Activated CD4-positive, CD25-positive, alpha-beta regulatory T cell (primary cell): ENCODE measurements around the gene GMPPA.
A peak's percentile ranks its signal among the peaks of the same experiment; 100 is the strongest.

Source experiments
- DNase-seq, 4 experiments: peaks; one replicate each; lab custom pipeline; 2025; lab: John Stamatoyannopoulos, UW

GMPPA gene

DNA sequence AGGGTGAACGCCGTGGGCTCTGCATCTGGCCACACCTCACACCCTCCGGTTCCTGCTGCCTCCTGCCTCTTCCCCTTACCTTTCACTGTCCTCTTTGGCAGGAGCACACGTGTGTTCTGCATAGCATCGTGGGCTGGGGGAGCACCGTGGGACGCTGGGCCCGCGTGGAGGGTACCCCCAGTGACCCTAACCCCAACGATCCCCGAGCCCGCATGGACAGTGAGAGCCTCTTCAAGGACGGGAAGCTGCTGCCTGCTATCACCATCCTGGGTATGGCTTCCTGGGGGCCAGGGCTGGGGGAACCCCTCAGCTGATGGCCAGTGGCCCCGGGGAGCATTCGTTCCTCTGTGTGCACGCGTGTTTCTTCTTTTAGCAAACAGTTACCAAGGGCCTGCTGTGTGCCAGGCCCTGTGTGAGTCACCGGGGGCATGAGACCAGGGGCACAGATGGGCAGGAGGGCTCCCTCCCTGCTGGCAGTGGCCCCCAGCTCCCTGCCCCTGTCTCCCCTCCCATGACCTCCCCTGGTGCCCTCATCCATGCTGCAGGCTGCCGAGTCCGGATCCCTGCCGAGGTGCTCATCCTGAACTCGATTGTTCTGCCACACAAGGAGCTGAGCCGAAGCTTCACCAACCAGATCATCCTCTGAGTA is 7.6 kb downstream of the GMPPA start:
- DNase-seq, result no peak

DNA sequence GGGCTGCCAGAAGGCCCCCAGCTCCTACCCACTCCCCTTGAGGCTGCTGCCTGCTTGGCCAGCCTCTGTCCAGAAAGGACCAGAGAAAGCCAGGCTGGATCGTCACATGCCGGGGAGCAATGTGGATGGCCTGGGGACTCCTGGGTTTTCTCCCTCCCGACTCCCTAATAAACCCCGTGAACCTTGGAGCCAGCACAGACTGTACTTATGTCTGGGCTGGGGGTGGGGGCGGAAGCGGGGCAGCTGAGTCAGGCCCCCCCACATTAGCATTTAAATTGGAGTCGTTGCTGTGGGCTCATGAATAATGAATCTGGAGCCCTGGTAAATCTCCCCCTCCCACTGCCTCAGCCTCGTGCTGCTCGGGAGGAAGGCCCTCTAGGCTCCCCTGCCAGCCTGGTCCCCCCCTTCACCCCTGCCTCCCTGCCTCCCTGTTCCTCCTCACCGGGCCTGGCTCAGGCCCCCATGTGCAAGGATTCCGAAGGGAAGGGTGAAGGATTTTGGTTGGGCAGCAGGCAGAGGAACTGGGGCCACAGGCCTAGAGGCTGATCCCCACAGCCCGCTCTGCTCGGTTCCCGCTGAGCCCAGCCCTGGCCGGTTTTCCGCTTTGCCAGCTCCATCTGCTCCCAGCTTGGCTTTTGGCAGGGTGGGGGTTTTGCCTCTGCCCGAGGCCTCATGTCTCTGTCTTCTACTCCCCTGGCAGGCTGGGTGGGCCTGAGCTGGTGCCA is 8.3 kb downstream of the GMPPA start:
- no peak for DNase-seq

DNA sequence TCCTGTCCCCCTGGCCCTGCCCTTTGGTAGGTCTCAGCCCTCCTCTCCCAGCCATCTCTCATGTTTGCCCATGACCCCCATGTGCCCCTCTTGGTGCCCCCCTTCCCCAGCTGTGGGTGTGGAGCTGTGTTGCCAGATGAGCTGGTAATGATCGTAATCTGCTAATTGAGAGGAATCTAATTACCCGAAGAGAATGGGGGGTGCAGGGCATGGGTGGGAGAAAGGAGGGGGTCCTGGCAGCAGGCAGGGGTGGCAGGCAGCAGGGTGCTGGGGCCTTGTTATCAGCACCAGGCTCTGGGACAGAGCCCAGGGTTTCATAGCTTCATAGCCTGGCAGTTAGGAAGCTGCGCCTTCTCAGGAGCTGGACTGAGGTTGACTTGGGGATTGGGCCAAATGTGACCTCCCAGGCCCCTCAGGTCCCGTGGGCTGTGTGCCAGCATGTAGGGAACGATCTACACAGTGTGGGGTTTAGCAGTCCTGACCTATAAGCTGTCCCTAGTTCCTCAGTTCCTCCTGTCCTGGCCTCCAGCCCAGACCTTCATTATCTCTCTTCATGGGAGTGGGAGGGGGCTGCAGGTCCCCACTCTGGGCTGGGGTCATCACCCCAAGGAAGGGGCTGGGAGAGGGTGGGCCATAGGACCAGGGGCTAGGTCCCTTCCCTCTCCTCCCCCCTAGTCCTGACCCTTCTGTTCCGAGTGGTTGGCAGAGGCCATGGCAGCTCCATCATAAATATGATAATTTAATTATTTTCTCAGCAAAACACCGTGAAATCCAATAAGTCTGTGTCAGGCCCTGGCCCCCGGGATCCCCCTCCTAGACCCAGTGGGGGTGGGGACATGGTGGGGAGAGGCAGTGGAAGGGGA is 9.1 kb downstream of the GMPPA start:
- no peak for DNase-seq

DNA sequence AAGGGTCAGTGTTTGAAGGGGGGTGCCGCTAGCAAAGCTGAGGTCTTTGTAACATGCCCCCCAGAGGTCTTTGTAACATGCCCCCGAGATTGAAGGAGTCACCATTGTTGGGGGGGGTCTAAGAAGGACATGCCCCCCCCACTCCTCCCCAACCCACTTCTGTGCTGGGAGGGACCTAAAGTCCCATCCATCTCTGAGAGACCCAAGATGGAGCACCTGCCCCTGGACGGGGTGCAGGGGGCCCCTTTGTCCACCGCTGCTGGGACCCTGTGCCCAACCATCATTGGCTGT is 9.7 kb downstream of the GMPPA start:
- no peak for DNase-seq

DNA sequence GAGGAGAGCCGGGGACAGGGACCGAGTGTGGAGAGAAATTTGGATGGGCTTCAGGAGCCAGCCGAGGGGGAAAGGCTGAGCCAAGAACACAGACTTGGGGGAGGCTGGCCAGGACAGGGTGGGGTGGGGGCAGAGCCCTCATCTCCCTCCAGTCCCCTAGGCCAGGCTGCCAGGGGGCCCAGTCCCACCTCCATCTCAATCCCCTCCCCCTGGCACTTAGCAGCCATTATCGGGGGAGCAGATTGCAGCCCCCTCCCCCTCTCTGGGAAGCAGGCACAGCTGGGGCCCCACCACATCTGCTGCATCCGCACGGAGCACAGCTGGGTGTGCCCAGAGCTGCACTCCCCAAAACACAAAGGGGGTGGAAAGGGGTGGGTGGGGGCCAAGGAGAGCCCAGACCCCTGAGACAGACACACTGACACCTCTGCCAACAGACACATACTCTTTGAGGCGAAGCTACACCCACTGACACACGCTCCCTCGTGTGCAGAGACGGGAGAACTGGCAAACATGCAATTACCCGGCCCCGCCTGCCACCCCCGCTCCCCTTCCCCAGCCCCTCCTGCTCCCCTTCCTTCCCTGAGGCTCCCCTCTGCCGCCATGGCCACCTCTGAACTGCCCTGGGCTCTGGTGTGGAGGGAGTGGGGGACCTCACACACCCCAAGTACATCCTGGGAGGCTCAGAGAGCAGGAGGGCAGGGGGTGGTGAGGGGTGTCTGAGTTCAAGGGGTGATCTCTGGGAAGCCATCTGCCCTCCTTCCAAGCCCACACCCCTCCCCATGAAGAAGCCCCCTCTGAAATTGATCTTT is 10.5 kb downstream of the GMPPA start:
- no peak for DNase-seq

DNA sequence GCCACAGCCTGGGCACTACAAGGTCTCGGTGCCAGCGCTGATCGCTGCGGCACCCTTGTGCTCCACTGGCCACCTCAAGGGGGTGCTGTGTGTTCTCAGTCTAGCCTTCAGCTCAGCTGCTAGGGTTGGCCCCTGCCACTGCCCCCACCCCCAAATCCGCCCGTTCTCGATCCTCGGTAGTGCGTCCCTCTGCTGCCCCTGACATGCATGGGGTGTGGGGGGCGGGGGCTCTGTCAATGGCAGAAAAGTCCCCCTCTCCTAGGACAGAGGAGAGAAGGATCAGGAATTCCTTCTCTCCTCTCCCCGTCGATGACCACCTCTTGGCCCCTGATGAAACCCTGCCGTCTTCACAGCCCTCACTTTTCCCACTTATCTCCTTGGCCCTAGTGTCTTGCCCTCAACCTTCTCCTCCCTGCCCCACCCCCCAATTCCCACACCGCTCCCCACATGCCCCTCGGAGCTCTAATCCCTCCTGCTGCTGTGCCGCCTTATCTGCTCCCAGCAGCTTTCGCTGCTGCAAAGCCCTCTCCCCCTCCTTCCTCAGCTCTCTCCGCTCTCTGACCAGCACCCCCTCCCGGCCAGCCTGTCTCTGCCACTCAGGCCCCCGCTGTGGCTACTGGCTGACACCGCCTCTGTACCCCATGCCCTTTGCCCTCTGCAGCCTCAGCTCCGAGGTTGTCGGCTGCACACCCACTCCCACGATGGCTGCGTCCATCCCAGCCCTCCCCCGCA is 11.3 kb downstream of the GMPPA start:
- peak in 2 of 4 experiments; percentile 15 to 32 for DNase-seq

DNA sequence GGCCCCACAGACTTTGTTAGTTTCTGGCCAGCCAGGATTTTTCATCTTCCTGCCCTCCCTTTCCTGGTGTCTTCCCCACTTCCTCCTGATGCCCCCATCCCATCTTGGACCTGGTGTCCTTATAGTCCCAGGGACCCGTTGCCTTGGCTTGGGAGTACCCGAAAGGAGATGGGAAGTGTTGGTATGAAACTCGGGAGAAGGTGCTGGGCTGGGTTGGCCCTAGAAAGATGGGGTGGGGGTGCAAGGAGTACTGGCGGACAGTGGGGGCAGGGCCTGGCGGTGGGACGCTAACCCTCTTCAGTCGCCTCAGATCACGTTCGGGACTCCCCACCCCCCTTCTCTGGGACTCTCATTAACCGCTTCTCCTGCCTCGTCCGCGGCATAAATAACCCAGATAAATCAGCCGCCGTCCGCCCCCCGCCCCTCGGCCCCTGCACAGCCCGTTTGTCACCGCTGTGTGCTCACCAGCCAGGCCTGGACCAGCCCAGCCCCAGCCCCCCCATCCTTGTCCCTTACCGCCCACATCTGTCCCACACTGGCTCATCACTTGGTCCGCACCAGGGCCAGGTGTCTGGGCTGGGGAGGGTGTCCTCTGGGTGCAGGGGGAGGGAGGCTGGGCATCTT is 11.9 kb downstream of the GMPPA start:
- DNase-seq, result no peak

DNA sequence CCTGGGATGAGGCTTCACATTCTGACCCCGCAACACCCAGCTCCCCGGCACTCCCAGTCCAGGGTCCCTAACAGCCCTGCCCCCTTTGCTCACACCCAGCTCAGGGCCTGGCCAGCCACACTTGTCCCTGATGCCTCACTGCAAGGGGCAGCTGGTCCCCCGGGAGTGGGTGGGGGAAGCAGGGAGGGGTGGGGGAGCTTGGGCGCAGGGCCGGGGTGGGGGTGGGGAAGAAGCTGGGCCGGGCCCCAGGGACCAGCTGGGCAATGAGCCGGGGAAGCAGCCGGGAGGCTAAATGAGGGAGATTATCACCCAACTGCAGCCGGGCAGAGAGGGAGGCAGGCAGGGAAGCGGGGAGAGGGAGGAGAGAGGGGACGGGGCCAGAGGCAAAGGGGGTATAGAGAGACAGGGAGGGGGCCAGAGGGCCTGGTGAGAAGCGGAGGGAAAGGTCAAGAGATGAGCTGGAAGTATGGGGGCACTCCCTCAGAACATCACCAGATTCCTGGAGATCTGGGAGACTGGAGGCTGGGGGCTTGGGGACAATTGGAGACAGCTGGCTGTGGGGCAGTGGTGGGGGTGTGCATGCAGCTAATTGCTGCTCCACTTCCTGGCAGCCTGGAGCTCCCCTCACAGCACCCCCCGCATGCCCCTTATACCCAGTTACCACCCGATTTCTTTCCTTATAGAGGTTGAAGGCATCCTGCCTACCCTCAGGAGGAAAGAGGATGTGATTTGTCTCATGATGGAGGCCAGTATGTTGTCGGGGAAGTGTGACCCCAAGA is 13.0 kb downstream of the GMPPA start:
- no peak for DNase-seq

DNA sequence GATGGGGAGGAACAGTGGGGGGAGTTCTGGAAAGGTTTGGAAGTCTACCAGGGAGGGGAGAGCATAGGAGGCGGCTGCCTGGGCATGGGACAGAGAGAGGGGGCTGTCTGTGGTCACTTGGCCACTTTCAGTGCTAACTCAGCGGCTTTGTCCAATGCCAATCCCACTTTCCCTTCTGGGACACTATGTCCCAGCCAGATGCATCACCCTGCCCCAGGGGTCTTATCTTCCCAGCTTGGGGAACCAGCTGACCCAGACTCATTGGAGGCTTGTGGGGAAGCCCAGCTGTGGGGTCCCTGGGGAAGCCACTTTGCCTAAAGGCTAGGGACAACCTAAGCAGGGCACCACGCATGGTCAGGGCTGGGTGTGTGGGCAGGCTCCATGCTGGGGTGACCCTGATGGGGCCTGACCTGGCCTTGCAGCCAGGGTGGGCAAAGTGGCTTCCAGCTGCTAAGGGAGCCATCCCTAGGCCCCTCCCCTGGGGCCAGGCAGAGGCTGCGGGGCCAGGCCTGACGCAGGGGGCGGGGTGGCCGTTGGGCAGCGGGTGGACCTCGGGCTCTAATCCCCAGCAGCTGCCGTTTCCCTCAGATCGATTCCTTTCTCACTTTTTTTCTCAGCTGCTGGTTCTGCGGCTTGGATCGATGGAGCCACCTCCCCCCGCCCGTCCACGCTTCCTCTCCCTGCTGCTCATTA is 14.0 kb downstream of the GMPPA start:
- no peak for DNase-seq

DNA sequence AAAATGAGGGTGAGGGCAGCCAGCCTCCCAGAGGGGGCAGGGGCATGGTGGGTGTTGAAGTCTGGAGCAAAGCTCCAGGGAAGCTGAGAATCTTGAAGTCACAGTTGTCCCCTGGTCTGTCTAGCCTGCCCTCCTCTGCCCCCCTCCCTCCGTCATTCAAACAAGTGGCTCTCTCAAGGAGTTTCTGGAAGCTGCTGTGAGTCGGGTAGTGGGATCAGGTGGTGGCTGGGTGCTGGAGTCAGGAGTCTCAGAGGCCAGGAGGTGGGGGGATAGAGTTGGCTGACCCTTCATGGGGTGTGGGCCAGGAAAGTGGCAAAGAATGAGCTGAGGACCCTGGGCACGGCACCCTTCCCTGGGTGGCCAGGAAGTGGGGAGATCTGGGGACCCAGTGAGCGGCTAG is 15.1 kb downstream of the GMPPA start:
- DNase-seq, result no peak

DNA sequence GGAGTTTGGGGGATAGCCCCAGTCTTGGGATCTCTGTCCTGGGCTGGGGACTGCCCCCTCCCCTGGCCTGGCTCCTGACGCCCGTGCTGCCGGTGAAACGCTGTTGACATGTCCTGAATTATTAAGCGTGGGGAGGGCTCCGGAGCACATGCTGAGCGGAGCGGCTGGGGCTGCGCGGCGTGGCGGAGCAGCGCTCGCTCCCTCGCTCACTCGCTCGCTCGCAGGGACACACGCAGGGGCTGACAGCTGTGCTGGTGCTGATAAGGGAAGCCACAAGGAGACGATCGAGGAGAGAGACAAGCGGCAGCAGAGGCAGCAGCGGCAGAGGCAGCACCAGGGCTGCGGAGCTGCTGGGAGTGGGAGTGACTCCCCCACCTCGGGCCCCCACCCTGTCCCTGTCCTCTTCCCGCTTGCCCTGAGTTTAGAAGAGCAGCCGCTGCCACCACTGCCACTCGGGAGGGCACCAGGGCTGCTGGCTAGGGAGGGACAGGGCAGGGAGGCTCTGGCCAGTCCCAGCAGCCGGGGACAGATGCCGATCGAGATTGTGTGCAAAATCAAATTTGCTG is 15.6 kb downstream of the GMPPA start, which contains the start of gene ASIC4:
Gene ASIC4, plus strand, starts transcription at position 287 of the 566 bp plus-strand sequence. Its CDS starts 243 bp downstream, at position 530.
- no peak for DNase-seq

DNA sequence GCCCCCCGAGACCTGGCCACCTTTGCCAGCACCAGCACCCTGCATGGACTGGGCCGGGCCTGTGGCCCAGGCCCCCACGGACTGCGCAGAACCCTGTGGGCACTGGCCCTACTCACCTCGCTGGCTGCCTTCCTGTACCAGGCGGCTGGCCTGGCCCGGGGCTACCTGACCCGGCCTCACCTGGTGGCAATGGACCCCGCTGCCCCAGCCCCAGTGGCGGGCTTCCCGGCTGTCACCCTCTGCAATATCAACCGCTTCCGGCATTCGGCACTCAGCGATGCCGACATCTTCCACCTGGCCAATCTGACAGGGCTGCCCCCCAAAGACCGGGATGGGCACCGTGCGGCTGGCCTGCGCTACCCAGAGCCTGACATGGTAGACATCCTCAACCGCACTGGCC is 16.1 kb downstream of the GMPPA start:
- no peak for DNase-seq

DNA sequence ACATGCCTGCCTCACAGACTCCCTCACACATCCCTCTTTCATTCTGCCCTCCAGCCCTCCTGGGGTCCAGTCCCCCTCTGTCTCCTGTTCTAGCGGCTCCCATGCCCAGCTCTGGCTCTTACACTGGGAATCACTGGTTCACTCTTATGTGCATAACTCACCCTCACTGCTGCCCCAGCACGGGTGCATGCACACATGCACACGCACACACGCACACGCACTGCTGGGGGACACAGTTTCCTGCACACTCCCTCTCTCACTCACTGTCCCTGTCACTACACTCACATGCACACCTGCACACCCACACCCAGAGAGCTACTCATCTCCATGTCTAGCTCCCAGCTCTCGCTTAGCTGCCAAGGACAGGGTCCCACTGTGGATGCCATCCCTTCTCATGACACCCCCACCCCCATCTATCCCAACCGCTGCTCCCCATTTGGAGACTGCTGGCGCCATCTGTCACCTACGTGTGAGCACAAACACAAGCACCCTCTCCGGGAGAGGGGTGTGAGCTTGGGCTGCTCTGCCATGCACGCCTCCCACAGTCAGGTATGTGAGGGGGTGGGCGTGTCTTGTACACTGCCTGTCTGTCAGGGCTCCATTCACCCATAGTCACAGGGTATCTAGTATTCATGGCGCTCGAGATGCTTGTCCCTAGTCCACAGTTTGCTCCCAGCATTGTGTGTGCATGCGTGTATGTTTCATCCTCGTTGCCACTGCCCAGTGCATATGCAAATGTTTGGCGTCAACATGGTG is 17.4 kb downstream of the GMPPA start:
- DNase-seq, result no peak

DNA sequence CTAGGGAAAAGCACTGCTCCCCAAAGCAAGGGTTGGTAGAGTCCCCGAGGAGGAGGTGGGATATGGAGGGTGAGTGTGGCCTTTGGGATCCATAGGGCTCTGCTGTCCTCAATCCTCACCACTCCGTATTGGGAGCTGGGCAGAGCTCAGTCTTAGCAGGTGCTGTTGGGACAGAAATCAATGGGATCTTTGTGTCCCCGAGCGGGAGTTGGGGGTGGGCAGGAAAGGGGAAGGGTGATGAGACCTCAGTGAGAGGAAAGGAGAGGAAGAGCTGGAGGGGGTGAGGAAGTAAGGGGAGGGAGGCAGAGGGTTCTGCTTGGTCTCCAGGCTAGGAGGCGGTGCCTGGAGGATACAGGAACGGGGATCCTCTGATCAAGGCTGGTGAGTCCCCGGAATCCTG is 18.2 kb downstream of the GMPPA start:
- DNase-seq, result no peak

DNA sequence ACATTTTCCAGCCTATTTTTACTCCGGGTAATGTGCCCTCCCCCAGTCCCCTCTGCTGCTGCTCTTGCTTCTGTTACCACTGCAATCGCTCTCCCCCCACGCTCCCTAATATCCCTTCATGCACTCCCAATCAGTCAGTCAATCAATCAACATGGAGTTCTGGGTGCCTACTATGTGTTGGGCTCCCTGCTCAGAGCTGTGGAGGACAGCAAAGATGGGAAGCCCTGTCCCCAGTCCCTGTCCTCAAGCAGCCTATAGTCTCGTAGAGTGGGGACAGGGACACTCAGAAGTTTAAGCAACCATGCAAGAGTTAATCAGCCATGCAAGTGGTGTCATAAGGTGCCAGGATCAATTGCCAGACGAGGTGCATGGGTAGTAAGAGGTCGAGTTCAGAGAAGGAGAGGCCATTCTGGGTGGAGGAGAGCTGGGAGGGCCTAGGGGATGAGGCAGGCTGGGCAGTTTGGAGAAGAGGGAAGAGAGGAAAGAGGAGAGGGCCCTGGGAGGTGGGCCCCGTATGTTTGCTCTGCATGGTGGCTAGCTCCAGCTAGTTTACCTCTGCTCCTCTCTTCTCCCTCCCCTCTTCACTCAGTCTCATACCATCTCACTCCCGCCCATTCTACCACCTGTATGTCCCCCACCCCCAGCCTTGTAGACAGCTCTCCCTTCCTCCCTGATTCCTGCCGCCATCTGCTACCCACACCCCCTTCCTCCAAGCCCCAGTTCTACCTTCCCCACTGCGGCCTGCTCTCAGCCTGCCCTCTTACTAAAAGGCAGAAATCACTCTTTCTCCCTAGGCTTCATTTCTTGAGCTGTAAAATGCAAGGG is 19.5 kb downstream of the GMPPA start:
- DNase-seq, result no peak

DNA sequence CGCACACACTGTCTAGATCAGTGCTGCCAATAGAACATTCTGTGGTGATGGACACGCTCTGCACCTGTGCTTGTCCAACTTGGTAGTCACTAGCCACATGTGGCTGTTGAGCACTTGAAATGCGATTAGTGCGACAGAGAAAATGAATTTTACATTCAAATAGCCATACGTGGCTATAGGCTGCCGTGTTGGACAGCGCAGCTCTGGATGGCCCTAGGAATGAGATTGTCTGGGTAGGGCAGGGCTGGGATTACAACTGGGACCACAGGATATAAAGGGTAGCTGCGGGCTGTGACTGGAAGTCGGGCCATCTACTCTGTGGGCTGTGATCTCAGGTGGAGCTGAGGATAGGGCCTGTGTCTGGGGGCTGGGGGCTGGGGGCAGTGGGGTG is 20.8 kb downstream of the GMPPA start:
- no peak for DNase-seq

DNA sequence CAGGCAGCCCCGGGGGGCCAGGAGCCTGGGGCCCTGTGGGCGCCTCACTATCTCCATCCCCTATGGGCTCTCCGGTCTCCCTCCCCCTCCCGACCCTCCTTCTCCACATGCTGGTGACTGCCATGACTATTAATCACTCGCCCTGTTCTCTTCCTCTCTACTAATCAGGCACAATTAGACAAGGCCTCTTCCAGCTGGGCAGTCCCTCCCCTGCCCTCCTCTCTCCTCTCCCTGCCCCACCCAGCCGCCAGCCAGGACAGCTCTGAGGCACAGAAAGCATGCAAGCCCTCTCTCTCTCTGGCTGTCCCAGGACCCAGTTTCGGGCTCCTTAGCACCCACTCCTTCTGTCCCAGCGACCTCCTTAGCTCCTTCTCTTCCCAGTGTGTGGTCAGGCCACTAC is 21.4 kb downstream of the GMPPA start:
- no peak for DNase-seq
